Measurements from ENCODE around the gene CDH13. TPM values are rescaled to one million over a fixed set of nuclear protein-coding genes. Genes with fewer than 3 reads are reported as not detected.

Gene CDH13
- total and polyA plus RNA-seq, 2 experiments from 2014 or later = 1.6 to 4.4 TPM

GRCh38 chr16:83630979-83631378 is 1004.2 kb downstream of the CDH13 start:
- Mint-ChIP-seq H3K27me3 (ENCODE audit: insufficient read depth, low read depth, poor library complexity) (peaks cover 9% of the 10 kb centered on the region), H3K4me3 (no peak overlapping the region), H3K36me3 (ENCODE audit: low read depth) (no peaks in the 10 kb centered on the region), H3K9me3 (no peaks in the 10 kb centered on the region), H3K27ac (no peak overlapping the region), H3K4me1 (peaks cover 18% of the 10 kb centered on the region)
- peak overlapping the region; percentile 14; the same call in 1 of the 2 replicates for H3K27ac ChIP-seq (ENCODE audit: low read depth)
- H3K79me2 ChIP-seq (replicated peaks; ENCODE audit: insufficient read depth) = no peaks in the 10 kb centered on the region
- no peaks in the 10 kb centered on the region for H4K20me1 ChIP-seq (replicated peaks; ENCODE audit: insufficient read depth)
- H3K4me3 ChIP-seq = no peak overlapping the region
- H2AFZ ChIP-seq = no peak overlapping the region
- no peaks in the 10 kb centered on the region for H3K36me3 ChIP-seq (ENCODE audit: insufficient read depth)
- TF ChIP-seq, protein P1, sequence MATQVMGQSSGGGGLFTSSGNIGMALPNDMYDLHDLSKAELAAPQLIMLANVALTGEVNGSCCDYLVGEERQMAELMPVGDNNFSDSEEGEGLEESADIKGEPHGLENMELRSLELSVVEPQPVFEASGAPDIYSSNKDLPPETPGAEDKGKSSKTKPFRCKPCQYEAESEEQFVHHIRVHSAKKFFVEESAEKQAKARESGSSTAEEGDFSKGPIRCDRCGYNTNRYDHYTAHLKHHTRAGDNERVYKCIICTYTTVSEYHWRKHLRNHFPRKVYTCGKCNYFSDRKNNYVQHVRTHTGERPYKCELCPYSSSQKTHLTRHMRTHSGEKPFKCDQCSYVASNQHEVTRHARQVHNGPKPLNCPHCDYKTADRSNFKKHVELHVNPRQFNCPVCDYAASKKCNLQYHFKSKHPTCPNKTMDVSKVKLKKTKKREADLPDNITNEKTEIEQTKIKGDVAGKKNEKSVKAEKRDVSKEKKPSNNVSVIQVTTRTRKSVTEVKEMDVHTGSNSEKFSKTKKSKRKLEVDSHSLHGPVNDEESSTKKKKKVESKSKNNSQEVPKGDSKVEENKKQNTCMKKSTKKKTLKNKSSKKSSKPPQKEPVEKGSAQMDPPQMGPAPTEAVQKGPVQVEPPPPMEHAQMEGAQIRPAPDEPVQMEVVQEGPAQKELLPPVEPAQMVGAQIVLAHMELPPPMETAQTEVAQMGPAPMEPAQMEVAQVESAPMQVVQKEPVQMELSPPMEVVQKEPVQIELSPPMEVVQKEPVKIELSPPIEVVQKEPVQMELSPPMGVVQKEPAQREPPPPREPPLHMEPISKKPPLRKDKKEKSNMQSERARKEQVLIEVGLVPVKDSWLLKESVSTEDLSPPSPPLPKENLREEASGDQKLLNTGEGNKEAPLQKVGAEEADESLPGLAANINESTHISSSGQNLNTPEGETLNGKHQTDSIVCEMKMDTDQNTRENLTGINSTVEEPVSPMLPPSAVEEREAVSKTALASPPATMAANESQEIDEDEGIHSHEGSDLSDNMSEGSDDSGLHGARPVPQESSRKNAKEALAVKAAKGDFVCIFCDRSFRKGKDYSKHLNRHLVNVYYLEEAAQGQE (IDR thresholded peaks at IDR 0.05; ENCODE audit: unreplicated experiment) = no peak
- no peak for TF ChIP-seq EZH2 (IDR thresholded peaks at IDR 0.05; ENCODE audit: low read depth, unreplicated experiment)
- no peak for TF ChIP-seq POLR2AphosphoS5 (IDR thresholded peaks at IDR 0.05; ENCODE audit: low read depth)
- no peak for TF ChIP-seq JUNB (IDR thresholded peaks at IDR 0.05; ENCODE audit: unreplicated experiment)
- TF ChIP-seq ZNF114 (CRISPR knock-in tag; IDR thresholded peaks at IDR 0.05) = no peak
- no peak for TF ChIP-seq EZH2phosphoT487 (IDR thresholded peaks at IDR 0.05; ENCODE audit: unreplicated experiment)
- no peak for TF ChIP-seq NANOG (IDR thresholded peaks at IDR 0.05; ENCODE audit: borderline replicate concordance)
- TF ChIP-seq CREB1 (CRISPR knock-in tag; IDR thresholded peaks at IDR 0.05; ENCODE audit: low read depth) = no peak
- no peak for TF ChIP-seq ZNF331 (CRISPR knock-in tag; IDR thresholded peaks at IDR 0.05; ENCODE audit: low read depth)
- TF ChIP-seq ZNF462 (CRISPR knock-in tag; IDR thresholded peaks at IDR 0.05) = no peak
- TF ChIP-seq, protein P2, sequence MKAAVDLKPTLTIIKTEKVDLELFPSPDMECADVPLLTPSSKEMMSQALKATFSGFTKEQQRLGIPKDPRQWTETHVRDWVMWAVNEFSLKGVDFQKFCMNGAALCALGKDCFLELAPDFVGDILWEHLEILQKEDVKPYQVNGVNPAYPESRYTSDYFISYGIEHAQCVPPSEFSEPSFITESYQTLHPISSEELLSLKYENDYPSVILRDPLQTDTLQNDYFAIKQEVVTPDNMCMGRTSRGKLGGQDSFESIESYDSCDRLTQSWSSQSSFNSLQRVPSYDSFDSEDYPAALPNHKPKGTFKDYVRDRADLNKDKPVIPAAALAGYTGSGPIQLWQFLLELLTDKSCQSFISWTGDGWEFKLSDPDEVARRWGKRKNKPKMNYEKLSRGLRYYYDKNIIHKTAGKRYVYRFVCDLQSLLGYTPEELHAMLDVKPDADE (IDR thresholded peaks at IDR 0.05) = no peak
- TF ChIP-seq STAT1 (IDR thresholded peaks at IDR 0.05; ENCODE audit: unreplicated experiment) = no peak
- TF ChIP-seq CTCF (conservative IDR thresholded peaks at IDR 0.05; ENCODE audit: low read depth in 2 of 2) = no peak
- H3K27me3 ChIP-seq (ENCODE audit: insufficient read depth) = no peaks in the 10 kb centered on the region
- no peak overlapping the region for H3K4me2 ChIP-seq
- no peaks in the 10 kb centered on the region for H3F3A ChIP-seq (replicated peaks; ENCODE audit: low read depth)
- no peak for DNase-seq (ENCODE audit: low spot score)
- peak; percentile 50 for ATAC-seq
- H3K4me1 ChIP-seq (ENCODE audit: insufficient read depth) = peaks cover 4% of the 10 kb centered on the region; the same call in 1 of the 2 replicates
- H3K9me2 ChIP-seq (ENCODE audit: insufficient read depth) = 0 out of 2 replicates have a peak, but pooled peaks cover 8% of the 10 kb centered on the region

Measured in GM23338 (cell line).